Measurements from ENCODE around the gene SLC25A34. TPM values are rescaled to one million over a fixed set of nuclear protein-coding genes. Genes with fewer than 3 reads are reported as not detected.
A peak's percentile ranks its signal among the peaks of the same experiment; 100 is the strongest.

Gene SLC25A34
- total RNA-seq, 1 donor from 2014 or later, result 0.26 TPM

DNA sequence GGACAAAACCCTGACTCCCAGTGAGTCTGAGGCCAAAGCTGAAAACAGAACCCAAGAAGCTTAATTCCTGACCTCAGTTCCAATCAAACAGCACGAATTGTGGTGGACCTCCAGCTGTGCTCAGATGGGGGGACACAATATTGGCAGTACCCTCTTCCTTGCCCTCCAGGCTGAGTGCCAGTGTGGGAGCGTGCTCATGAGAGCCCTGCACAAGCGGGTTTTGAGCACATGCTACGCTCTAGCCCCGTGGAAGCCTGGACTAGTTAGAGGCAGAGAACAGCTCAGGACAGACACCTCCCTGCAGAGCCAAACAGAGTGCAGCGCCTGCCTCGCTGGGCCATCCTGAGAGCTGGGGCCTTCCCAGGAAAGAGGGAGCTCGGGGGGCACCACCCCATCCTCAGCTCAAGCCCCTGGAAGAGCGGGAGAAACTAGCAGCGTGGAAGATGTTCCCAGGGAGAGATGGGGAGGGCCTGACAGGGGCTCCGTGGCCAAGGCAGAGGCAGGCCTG lies 2.8 kb upstream of the SLC25A34 start:
- no peak for DNase-seq (ENCODE audit: low read depth in 2 of 2)

DNA sequence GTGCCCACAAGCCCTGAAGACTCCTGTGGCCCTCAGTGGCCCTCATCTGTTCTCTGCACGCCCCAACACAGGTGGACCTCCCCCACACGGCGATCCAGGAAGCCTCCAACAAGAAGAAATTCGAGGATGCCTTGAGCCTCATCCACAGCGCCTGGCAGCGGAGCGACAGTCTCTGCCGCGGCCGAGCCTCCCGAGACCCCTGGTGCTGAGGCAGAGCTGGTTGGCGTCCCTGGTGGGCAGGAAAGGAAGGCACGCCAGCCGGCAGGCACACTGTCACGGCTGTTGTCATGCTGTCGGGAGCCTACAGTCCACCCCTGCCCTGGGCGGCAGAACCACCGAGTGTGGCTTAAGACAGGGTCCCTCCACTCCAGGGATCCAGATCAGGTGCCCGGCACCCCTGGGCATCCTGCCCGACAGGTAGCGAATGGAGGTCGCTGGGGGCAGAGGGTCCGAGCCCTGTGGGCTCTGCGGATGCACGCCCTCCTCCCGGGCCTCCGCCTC lies 2.3 kb upstream of the SLC25A34 start:
- no peak for DNase-seq (ENCODE audit: low read depth in 2 of 2)

DNA sequence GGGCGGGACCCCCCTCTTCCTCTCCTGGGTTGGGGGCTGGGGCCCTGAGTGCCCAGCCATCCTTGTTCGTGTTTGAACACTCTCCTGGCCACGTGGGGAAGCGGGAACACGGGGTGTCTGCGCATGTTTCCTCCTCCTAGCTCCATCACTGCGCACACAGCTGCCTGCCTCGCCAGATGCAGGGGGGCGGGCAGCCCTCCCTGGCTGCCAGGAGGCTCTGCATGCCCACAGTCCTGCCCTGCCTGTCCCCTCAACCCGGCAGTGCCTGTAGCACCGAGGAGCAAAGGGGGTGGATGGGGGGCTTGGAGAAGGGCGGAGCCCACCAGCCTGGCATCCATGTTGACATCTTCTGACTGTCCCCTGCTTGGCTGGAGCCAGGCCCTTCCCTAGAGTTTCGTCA lies 1.8 kb upstream of the SLC25A34 start:
- DNase-seq (ENCODE audit: low read depth in 2 of 2), result no peak

DNA sequence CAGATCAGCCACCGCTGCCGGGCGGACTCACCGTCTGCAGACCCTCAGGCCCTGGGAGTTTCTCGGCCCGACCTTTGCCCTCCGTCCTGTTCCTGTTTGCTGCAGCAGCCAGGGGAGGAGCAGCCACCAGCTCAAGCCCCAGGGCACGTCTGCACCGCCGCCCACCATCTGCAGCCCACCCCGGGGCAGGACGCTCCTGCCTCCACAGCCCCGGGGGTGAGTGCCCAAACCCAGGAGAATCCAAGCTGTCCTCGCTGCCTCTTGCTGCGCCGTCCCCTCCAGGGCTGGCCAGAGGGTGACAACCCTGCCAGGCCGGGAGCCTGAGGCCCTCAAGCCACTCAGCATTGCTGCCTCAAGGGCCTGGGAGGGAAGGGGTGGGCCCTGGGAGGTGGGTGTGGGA lies 1.2 kb upstream of the SLC25A34 start:
- no peak for DNase-seq (ENCODE audit: low read depth in 2 of 2)

DNA sequence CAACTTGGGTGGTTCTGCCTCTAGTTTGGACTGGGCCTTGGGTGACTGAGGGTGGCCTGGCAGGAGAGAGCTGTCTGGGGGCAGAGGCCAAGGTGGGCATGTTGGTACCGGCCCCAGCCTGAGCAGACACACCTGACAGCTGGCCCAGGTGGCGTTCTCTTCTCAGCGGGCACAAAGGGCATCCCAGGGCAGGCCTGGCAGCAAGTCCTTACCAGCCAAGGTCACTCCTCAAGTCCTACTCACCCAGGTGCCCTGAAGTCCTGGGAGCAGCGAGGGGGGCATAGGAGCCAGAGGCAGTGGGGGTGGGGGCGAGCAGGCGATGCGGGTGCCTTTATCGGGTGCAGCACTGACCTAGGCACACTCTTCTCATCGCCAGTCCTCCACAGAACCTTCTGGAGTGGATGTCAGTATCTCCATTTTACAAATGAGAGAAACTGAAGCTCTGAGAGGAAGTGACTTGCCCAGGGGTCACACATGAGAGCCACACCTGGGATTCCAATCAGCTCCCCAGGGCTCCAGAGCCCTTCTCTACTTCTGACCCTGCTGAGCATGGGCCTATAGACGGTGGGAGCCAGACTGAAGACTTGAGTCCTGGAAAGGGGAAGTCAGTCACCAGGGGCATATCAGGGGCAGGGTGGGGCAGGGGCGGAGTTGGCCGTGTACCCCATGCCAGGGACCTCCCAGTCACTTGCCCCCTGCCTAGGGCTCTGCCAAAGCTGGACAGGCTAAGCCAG lies 587 bp upstream of the SLC25A34 start:
- no peak for DNase-seq (ENCODE audit: low read depth in 2 of 2)

DNA sequence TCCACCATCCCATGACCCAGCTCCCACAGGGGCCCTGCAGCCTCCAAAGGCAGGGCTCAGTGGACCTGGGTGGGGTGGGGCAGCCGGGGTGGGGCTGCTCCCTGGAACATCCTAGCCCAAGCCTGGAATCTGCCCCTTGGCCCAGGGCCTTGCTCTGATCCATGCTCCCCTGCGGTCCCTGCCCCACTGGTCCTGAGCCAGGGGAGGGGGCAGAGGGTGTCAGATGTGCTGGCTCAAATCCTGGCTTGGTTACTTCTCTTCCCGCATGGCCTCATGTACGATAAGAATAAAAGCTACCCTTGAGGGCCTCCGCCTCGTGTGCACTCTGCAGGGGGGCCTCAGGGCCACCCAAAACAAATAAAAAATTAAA lies 819 bp downstream of the SLC25A34 start:
- DNase-seq (ENCODE audit: low read depth in 2 of 2), result no peak

DNA sequence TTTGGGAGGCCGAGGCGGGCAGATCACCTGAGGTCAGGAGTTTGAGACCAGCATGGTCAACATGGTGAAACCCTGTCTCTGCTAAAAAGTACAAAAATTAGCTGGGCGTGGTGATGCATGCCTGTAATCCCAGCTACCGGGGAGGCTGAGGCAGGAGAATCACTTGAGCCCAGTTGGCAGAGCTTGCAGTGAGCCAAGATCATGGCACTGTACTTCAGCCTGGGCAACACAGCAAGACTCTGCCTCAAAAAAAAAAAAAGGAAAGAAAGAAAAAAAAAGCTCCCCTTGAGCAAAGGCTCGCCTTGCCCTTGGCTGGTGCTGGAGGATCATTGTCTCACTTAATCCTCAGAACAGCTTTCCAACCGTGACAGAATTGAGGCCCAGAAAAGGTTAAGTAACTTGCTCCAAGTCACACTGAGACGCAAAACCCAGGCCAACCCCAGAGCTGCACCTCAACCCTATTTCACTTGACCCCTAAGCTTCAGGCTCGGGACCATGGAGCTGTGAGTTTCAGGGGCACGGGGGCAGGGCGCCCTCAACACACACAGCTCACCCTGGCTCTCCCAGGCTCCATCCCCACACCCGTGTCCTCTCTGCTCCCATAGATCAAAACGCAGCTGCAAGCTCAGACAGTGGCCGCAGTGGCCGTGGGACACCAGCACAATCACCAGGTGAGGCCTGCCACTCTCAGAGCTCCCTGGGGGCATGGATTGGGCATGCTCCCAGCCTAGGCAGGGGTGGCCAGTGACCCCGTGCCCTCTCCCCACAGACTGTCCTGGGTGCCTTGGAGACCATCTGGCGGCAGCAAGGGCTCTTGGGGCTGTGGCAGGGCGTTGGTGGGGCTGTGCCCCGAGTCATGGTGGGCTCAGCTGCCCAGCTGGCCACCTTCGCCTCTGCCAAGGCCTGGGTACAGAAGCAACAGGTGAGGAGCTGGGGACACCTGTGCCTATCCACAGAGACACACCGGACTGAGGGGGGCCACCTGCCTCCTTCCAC lies 1.6 kb downstream of the SLC25A34 start:
- no peak for DNase-seq (ENCODE audit: low read depth in 2 of 2)

DNA sequence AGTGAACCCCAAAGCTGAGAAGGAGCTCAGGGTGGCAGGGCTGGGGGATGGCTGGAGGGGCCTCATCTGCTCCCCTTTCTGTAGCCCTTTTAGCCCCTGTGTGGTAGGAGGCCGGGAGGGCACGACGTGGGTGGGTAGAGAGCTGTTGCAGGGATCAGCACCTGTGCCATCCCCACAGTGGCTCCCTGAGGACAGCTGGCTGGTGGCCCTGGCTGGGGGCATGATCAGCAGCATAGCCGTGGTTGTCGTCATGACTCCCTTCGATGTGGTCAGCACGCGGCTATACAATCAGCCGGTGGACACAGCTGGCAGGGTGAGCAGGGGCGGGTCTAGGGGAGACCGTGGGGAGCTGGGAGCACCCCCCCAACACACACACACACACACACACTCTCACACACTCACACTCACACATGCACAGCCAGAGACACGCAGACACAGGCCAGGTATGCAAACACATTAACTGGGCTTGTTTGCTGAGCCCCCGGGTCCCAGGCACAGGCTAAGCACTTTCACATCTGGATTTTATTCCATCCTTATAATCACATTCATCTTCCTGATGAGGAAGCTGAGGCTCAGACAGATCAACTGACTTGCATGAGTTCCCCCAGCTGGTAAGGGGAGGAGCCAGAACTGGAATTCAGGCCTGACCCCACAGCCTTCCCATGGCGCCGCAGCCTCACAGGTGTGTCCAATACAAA lies 2.5 kb downstream of the SLC25A34 start:
- no peak for DNase-seq (ENCODE audit: low read depth in 2 of 2)

DNA sequence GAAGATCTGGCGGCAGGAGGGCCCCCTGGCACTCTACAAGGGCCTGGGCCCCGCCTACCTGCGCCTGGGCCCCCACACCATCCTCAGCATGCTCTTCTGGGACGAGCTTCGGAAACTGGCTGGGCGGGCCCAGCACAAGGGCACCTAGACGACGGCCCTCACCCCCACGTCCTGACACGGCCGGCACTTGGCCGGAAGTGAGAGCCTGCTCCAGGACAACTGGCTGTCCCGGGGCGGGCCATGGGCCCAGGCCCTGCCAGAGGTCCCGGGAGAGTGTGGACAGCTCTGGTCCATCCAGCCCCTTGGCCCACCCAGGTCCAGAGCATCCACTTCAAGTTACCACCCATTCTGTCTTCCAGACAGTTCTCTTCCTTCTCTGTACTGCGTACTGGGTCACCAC lies 3.2 kb downstream of the SLC25A34 start:
- DNase-seq (ENCODE audit: low read depth in 2 of 2), result no peak

DNA sequence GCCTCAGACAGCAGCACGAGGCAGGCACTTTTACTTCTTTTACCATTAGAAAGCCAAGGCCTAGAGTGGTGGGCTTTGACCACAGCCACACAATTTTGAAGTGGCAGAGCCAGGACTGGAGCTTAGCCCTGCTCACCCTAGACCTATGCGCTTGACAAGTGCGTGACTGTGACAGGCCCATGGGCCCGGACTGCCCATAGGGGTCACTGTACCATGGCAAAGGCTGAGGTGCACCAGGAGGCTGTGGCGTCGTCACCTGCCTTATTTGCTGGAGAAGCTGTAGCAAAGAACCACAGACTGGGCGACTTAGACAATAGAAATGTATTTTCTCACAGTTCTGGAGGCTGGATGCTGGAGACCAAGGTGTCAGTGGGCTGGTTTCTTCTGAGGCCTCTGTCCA lies 3.7 kb downstream of the SLC25A34 start:
- DNase-seq (ENCODE audit: low read depth in 2 of 2), result peak in 1 of 2 donors; percentile 31

DNA sequence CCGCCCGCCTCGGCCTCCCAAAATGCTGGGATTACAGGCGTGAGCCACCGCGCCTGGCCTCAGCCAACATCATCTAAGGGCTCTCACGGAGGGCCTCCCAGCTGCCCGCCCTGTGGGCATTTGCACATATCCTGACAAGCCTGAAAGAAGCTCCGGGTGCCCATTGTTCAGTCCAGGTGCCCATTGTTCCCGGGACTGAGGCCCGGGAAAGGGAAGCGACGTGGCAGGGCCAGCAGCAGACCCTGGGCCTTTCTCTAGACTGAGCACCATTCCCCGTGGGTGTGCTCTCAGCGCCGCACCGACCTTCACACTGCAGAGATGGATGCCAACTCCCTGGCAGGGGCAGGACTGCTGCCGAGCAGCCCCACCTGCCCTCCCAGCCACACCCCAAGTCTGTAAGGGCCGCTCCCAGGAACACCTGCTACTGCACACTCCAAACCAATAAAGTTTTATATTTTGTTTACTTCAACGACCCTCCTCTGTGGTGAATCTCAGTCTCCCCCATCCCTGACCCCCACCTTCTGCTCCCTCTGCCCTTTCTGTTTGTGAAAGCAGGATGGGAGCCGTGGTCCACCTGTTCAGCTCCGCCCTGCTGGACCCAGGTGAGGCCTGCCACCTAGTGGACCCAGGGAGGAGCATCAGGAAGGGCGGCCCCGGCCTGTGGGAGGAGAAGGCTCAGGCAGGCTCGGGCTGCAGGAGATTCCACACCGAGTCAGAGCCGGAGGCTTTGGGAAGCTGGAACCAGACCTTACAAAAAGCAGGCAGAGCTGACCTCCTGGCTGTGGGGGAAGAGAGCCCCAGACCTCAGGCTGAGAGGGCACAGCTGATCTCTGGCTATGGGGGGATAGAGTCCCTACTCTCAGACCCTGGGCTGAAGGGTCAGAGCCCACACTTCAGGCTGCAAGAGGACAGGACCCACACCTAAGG lies 5.1 kb downstream of the SLC25A34 start:
- DNase-seq (ENCODE audit: low read depth in 2 of 2), result peak in 1 of 2 donors; percentile 71

DNA sequence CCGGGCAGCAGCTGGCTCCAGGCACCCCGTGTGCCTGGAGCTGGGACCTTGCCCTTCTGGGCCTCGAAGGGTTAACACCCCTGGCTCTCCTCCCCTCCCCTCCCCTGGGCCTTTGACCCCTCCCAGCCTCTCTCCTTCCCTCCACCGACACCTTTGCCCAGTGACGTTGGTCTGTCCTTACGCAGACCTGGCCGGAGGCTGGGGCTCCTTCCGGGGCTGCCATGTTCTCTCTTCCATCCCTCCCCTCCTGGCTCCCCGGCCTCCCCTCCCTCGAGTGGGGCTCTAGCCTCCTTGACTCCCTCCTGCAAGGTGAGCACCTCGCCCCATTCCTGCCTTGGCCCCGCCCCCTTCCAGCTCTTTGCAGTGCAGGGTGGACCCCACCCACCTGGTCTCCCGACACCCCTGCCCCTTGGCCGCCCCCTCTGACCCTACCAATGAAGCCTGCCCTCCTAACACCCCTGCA lies 6.3 kb downstream of the SLC25A34 start, which contains the start of gene TMEM82:
TSS of gene TMEM82 (plus strand) at position 161 of the 463 bp plus-strand sequence. CDS start at position 222, 61 bp downstream.
- DNase-seq (ENCODE audit: low read depth in 2 of 2), result no peak

DNA sequence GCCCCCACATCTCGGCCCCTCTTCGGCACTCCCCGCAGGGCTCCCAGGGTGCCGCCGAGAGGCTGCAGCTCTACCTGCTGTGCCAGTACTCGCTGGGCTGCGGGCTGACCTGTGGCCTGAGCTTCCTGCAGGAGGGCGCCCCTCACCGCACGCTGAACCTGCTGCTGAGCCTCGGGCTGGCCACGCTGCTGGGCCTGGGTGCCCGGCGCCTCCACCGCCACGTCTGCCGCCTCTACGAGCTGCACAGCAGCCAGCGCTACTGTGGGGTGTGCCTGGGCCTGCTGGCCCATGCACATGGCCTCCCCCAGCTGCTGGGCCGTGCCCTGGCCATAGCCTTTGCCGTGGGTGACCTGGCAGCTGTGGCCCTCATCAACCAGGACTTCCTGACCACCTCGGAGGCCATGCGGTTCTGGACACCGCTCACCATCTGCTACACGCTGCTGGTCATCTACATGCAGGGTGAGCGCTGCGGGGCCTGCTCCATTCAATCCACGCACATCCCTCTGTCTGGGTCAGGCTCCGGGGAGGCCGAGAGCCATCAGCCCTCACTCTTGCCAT lies 8.1 kb downstream of the SLC25A34 start:
- no peak for DNase-seq (ENCODE audit: low read depth in 2 of 2)

DNA sequence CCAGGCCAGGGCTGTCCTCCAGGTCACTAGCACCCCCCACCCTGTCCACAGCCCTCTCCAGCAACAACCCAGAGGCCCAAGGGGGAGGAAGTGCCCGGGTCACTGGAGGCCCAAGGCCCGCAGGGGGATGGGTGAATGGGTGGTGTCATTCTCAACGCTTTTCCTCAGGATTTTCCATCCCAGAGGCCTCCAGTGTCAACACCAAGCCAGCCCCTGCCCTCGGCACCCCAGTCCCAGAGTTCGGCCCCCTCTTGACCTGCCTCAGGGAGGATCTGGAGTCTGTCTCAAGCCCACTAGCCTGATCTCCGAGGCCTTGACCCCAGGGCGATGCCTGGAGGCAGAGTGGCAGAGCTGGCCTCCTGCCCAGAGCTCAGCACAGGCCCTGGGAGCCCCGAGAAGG lies 11.3 kb downstream of the SLC25A34 start:
- no peak for DNase-seq (ENCODE audit: low read depth in 2 of 2)

DNA sequence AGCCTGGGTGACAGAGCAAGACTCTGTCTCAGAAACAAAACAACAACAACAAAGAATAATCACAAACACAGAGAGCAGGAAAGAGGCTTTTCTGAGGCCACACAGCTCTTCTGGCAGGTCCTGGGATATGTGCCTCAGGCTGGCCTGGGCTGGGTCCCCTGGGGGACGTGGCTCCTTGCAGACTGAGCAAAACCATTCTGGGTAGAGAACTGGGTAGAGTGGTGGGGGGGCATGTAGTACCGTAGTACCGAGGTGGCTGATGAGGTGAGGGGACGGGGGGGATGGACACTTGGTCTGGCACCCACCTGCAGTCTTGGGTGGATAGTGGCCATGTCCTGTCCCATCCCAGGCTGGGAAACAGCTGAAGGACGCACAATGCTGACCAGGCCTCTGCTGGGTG lies 12.2 kb downstream of the SLC25A34 start:
- no peak for DNase-seq (ENCODE audit: low read depth in 2 of 2)

DNA sequence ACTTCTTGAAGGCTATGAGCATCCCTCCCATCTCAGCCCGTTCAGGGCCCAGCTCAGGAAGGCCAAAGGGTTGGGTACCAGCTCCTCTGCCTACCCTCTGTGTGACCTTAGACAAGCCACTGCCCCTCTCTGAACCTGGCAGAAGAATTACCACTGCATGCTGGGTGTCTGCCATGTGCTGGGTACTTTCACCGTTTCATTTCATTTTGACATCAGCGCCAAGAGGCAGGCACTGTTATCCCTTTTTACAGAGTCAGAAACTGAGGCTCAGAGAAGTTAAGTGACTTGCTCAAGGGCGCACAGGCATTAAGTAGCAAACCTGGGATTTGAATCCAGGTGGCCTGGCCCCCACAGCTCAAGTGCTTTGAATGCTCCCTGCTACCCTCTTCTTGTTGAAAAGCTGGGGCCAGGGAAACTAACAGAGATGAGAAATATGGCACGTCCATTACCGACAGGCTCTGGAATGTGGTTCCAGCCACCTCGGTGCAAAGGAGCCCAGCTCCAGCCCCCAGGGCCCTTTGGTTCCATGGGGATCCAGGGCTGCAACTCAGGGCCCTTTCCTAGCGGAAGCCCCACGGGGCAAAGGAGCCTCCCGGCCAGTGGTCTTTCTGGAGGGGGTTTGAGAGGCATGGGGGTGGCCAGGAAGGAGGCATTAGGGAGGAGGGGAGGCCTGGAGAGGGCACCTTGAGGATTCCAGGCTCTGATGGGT lies 12.8 kb downstream of the SLC25A34 start:
- DNase-seq (ENCODE audit: low read depth in 2 of 2), result no peak

DNA sequence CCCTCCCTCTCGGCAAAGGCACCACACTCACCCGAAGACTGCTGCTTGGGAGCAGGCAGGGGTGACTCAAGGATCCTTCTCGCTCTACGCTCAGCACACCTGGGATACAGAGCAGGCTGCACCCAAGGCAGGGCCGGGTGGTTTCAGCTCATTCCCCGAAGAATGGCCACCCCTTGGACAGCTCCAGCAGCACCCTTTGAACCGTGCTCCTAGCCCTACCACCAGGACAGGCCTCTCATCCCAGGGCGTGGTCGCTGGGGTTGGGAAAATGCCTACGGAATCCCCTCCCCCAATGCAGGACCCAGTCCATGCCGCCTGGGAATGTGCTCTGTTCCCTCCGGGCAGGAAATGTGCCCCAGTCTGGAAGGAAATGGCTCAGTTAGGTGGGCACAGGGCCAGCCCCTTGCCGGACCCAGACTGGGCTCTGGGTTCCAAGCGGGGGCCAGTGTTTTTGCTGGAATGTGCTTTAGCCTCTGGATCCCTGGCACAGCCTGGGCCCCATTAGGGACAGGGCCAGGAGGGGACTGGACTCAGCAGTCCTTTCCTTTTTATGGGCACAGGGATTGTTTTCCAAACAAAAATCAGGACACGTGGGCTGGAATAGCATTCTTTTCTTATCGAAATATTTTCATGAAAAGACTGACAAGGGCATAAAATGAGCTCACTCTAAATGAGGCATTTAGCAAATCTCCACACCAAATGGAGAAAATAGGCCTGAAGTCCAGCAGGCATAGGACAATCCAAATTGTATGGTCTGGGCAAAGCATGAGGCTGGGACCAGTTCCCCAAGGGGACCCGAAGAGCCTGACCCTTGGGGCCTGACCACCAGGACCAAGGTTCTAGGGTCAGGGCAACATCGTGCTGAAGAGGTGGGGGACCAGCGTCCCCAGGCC lies 13.6 kb downstream of the SLC25A34 start:
- DNase-seq (ENCODE audit: low read depth in 2 of 2), result peak in 1 of 2 donors; percentile 91

DNA sequence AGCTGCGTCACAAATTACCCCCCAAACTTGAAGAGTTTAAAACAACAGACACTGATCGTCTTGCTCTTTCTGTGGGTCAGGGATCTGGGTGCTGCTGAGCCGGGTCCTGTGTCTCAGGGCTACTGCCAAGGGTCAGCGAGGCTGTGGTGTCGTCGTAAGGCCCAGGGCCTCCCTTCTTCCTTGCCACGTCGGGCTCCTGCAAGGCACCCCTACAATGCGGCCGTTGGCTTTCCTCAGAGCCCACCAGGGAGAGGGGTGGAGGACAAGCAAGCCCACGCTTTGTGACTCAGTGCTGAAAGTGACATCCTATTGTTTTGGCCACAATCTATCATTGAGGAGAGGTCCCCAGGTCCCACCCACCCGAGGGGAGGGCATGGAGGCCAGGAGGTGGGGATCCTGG lies 14.9 kb downstream of the SLC25A34 start:
- DNase-seq (ENCODE audit: low read depth in 2 of 2), result no peak

All from dermis microvascular lymphatic vessel endothelial cell (primary cell).